DND-41 (cell line): ENCODE measurements around the gene ETFB.

Source experiments
- ATAC-seq: fragments of 200-7000 bp; cut with Tn5 transposase; 3 replicates; pipeline ENCODE4 v1.9.1; 2021; ENCODE audit warnings: low read depth; ENCODE audit not compliant: insufficient read depth
- DNase-seq: peaks from one replicate; pipeline ENCODE4 v3.0.0-alpha.2; 2020
- H2AFZ ChIP-seq: 2 replicates; pipeline ENCODE4 v1.6.0; 2012; ENCODE audit warnings: low read depth, low read length
- H3K27ac ChIP-seq: 2 replicates; pipeline ENCODE4 v1.5.1; 2012; ENCODE audit warnings: low read length, inconsistent platforms
- H3K27me3 ChIP-seq: fragments of 200-600 bp; sonication (generic); 2 replicates; pipeline ENCODE4 v1.6.0; 2012; ENCODE audit warnings: low read length, mild to moderate bottlenecking, inconsistent platforms; ENCODE audit not compliant: insufficient read depth, poor library complexity
- H3K36me3 ChIP-seq: 2 replicates; pipeline ENCODE4 v1.5.1; 2012; ENCODE audit warnings: low read length, inconsistent platforms; ENCODE audit not compliant: insufficient read depth
- H3K4me1 ChIP-seq: 2 replicates; pipeline ENCODE4 v1.5.1; 2012; ENCODE audit warnings: mild to moderate bottlenecking, low read length; ENCODE audit not compliant: insufficient read depth
- H3K4me2 ChIP-seq: 2 replicates; pipeline ENCODE4 v1.6.0; 2012; ENCODE audit warnings: mild to moderate bottlenecking, moderate library complexity, low read length, inconsistent platforms; ENCODE audit not compliant: insufficient read depth
- H3K4me3 ChIP-seq, 2 experiments: fragments of 200-600 bp in 1 of 2; shearing (Covaris generic) in 1 of 2; 2 replicates each; pipeline ENCODE4 v1.5.1; 2012 to 2016; ENCODE audit warnings: inconsistent platforms in 2 of 2, low read length in 2 of 2, mild to moderate bottlenecking in 2 of 2, low read depth in 1 of 2, moderate library complexity in 1 of 2
- H3K79me2 ChIP-seq: 2 replicates; pipeline ENCODE4 v1.6.0; 2012; ENCODE audit warnings: low read length, inconsistent platforms; ENCODE audit not compliant: insufficient read depth
- H3K9ac ChIP-seq: 2 replicates; pipeline ENCODE4 v1.6.0; 2012; ENCODE audit warnings: low read depth, mild to moderate bottlenecking, inconsistent platforms, low read length, moderate library complexity
- H3K9me3 ChIP-seq: 2 replicates; pipeline ENCODE4 v1.5.1; 2012; ENCODE audit warnings: low read length, moderate library complexity, mild to moderate bottlenecking, inconsistent platforms; ENCODE audit not compliant: insufficient read depth, severe bottlenecking
- H4K20me1 ChIP-seq: 2 replicates; pipeline ENCODE4 v1.6.0; 2012; ENCODE audit warnings: low read length; ENCODE audit not compliant: insufficient read depth
- EZH2 ChIP-seq: IDR thresholded peaks from 3 replicates; pipeline ENCODE4 v1.6.1; 2012; ENCODE audit warnings: borderline replicate concordance, low read depth, mild to moderate bottlenecking, moderate library complexity, low read length, inconsistent platforms; ENCODE audit not compliant: severe bottlenecking
- TF ChIP-seq, protein P1 (sequence below): IDR thresholded peaks from 2 replicates; pipeline ENCODE4 v1.5.1; 2012; ENCODE audit warnings: borderline replicate concordance, low read length, moderate library complexity, mild to moderate bottlenecking; ENCODE audit not compliant: poor library complexity, severe bottlenecking; ENCODE audit errors: extremely low read depth

Gene ETFB

DNA sequence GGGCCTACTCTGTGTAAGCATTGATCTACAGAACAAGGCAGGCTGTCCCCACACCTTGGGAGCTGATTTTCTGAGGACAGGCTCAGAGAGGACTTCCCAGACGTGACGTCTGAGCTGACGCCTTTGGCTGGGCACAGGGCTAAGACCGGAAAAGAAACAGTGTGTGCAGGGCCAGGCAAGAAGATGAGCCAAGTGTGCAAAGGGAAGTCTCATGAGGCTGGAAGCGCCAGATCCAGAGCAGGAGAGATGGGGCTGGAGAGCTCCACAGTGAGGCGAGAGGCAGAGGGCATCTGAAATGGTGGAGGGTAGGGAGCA lies 42.1 kb downstream of the ETFB start:
- Histone ChIP-seq H3K79me2 (no peaks in the 10 kb centered on the region), H3K4me3 (no peak overlapping the region), H3K27ac (no peak overlapping the region), H3K27me3 (no peaks in the 10 kb centered on the region), H2AFZ (no peak overlapping the region), H3K36me3 (no peaks in the 10 kb centered on the region), H3K9ac (no peak overlapping the region), H3K9me3 (no peaks in the 10 kb centered on the region), H3K4me2 (no peak overlapping the region), H3K4me1 (no peaks in the 10 kb centered on the region), H4K20me1 (peaks cover 3% of the 10 kb centered on the region; the same call in 1 of the 2 replicates)
- DNase-seq: no peak
- TF ChIP-seq, protein P1, sequence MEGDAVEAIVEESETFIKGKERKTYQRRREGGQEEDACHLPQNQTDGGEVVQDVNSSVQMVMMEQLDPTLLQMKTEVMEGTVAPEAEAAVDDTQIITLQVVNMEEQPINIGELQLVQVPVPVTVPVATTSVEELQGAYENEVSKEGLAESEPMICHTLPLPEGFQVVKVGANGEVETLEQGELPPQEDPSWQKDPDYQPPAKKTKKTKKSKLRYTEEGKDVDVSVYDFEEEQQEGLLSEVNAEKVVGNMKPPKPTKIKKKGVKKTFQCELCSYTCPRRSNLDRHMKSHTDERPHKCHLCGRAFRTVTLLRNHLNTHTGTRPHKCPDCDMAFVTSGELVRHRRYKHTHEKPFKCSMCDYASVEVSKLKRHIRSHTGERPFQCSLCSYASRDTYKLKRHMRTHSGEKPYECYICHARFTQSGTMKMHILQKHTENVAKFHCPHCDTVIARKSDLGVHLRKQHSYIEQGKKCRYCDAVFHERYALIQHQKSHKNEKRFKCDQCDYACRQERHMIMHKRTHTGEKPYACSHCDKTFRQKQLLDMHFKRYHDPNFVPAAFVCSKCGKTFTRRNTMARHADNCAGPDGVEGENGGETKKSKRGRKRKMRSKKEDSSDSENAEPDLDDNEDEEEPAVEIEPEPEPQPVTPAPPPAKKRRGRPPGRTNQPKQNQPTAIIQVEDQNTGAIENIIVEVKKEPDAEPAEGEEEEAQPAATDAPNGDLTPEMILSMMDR: no peak
- TF ChIP-seq EZH2: no peak
- ATAC-seq: no peak

DNA sequence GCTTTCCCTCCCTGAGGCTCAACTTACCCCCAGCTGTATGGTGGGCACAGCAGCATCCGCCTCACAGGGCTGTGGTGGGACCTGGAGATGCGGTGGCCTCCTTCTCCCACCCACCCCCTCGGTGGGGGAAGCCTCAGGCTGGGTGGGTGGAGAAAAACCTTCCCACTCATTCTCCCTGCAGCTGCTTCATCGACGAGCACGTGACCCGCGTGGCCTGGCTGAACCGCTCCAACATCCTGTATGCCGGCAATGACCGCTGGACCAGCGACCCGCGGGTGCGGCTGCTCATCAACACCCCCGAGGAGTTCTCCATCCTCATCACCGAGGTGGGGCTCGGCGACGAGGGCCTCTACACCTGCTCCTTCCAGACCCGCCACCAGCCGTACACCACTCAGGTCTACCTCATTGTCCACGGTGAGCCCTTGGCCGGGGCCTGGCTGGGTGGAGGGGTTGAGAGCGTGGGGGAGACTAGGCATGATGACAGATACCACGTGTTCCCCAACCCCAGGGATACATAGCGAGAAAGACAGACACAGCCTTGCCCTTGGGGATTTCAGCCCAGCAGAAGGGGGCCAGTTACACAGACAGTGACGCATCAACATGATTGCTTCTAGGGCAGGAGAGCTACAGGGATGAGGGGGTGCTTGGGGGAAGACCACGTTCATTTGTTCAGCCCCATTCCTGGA lies 42.6 kb downstream of the ETFB start:
- Histone ChIP-seq H4K20me1 (peaks cover 3% of the 10 kb centered on the region; the same call in 1 of the 2 replicates), H3K27ac (no peak overlapping the region), H3K9ac (no peak overlapping the region), H3K27me3 (no peaks in the 10 kb centered on the region), H3K4me1 (no peaks in the 10 kb centered on the region), H3K4me2 (no peak overlapping the region), H3K36me3 (no peaks in the 10 kb centered on the region), H2AFZ (no peak overlapping the region), H3K9me3 (no peaks in the 10 kb centered on the region), H3K79me2 (no peaks in the 10 kb centered on the region), H3K4me3 (no peak overlapping the region)
- DNase-seq (no peak), ATAC-seq (peak; percentile 31; the same call in 2 of the 3 replicates)
- no peak for TF ChIP-seq EZH2
- TF ChIP-seq, protein P1: no peak

DNA sequence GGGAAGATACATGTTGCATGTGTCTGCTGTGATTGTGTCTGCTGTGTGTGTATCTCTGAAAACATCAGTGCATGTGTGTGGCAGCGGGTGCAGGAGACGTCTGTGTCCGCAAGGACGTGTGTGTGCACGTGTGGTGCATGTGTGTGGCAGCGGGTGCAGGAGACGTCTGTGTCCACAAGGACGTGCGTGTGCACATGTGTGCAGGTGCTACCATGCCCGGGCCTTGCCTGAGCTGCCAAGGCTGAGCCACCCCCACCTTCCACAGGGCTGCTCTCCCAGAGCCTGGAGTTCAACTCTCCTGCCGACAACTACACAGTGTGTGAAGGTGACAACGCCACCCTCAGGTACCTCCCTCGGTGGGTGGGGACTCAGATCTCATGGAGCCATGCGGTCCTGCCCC lies 44.4 kb downstream of the ETFB start:
- DNase-seq (no peak), ATAC-seq (no peak)
- Histone ChIP-seq H4K20me1 (peaks cover 3% of the 10 kb centered on the region; the same call in 1 of the 2 replicates), H3K27ac (no peak overlapping the region), H3K9ac (no peak overlapping the region), H3K27me3 (no peaks in the 10 kb centered on the region), H3K9me3 (no peaks in the 10 kb centered on the region), H3K79me2 (no peaks in the 10 kb centered on the region), H2AFZ (no peak overlapping the region), H3K4me2 (no peak overlapping the region), H3K36me3 (no peaks in the 10 kb centered on the region), H3K4me1 (no peaks in the 10 kb centered on the region), H3K4me3 (no peak overlapping the region)
- TF ChIP-seq, protein P1: no peak
- no peak for TF ChIP-seq EZH2
